Measurements from ENCODE around the gene STAT6.
A peak's percentile ranks its signal among the peaks of the same experiment; 100 is the strongest.

The STAT6 gene

DNA sequence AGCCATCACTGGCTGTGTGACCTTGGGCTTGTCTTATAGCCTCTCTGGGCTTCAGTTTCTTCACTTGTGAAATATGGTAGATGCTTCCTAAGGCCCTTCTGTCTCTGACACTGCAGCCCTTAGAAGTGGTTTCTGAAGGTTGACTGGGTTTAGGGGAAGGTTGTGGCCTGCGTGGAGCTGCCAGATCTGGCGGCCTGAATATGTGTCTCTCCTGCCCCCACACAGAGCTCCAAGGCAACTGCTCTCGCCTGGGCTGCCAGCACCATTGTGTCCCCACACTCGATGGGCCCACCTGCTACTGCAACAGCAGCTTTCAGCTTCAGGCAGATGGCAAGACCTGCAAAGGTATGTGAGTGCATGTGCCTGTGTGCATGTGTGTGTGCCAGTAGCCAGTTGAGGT is 32.3 kb upstream of the STAT6 start:
- DNase-seq = no peak

DNA sequence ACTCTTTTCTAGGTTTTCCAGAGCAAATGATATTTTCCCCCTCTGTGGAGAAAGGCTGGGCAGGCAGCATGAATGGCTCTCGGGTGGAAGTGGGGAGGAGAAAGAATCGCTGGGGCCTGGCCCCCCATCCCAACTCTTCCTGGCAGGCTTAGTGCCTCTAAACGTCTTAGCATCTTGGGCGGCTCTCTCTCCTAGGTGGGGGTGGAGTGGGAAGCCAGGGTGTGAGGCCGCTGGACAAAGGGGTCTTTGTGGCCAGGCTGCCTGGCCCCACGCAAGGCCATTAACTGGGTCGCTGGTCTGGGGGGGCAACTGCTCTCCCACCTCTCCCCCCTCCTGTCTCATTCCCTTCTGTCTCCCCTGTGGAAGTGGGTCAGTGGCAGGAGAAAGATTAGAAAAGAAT is 31.6 kb upstream of the STAT6 start:
- no peak for DNase-seq

DNA sequence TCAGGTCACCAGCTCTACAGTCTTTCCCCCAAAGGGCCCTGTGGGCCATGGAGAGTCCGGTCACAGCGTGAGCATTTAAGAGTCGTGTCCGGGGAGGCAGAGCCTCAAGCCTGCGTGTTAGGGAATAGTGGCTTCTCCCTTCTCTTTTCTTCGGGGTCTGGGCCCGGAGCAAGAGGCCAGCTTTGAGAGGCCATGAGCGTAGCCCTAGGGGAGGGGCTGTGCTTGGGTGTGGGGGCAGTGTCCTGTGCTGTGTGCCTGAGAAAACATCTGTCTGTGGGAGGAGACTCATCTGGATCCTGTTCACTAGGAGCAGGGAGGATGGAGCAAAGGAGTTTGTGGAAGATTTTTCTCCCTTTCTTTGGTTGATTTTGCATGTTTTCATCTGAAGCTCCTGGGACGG is 31.0 kb upstream of the STAT6 start:
- DNase-seq = no peak

DNA sequence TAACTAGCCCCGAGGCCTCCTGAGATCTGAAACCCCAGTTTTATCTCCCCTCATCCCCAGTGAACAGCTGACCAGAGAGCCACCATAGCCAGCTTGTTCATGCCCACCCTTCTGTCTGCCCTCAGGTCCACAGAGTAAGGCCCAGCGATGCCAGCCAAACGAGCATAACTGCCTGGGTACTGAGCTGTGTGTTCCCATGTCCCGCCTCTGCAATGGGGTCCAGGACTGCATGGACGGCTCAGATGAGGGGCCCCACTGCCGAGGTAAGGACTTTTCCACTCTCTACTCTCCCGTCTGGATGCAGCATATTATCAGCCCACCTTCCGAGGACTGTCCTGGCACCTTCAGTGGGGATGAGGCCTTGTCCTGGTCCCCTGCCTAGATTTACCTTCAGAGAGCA is 30.1 kb upstream of the STAT6 start:
- no peak for DNase-seq

DNA sequence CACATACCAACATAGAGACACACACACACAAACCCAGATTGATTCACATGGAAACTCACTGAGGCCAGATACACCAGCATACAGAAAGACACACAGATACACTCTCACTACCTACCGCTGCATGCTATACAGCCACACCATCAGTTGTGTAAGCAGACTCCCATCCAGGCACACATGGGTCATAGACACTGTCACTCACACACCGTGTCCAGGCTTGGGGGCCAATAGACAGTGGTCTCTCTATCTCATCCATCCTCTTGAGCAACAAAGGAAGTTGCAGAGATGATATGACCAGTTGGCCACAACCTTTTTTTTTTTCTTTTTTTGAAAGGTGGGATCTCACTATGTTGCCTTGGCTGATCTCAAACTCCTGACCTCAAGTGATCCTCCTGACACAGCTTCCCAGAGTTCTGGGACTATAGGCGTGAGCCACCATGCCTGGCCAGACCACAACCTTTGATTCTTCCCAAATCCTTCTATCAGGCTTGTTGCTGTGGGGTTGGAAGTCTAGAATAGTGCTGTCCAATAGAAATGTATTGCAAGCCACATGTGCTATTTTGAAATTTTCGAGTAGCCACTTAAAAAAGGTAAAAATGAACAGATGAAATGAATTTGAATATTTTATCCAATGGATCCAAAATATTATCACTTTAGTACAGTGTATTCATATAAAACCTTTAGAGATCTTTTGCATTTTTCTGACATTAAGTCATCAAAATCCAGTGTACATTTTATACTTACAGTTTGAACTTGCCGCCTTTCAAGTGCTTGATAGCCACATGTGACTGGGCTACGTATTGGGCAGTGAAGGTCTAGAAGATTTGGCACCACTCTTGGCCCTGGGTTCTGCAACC is 28.9 kb upstream of the STAT6 start:
- no peak for DNase-seq

DNA sequence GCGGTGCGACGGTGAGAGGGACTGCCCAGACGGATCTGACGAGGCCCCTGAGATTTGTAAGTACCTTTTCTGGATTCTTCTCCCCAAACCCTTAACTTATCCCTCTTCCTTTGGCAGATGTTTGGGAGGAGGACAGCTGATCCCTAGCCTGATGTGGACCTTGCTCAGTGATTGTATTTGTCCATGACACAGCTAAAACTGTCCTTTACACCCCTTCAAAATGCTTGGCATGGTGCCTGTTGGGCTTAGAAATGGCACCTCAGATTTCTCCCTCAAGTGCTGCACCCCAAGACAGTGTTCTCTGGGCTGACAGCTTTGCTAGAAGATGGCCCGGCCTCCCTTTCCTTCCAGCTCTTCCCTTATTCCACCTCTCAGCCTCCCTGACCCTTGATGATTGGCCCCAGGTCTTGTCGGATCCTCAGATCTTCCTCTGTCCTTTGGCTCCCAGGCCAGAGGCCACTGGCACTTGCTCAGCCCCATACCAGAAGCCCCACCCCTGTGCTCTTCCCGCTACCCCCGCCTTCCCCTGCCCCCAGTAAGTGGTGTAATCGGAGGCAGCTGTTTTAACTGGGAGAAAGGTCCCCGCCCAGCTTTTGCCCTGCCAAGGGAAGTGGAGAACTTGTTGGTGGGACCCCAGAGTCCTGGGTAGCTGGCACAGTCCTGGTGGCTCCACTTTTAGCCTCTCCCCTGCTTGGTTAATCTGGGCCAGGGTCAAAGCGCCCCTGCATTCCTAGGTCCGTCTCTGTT is 27.5 kb upstream of the STAT6 start:
- DNase-seq = no peak

DNA sequence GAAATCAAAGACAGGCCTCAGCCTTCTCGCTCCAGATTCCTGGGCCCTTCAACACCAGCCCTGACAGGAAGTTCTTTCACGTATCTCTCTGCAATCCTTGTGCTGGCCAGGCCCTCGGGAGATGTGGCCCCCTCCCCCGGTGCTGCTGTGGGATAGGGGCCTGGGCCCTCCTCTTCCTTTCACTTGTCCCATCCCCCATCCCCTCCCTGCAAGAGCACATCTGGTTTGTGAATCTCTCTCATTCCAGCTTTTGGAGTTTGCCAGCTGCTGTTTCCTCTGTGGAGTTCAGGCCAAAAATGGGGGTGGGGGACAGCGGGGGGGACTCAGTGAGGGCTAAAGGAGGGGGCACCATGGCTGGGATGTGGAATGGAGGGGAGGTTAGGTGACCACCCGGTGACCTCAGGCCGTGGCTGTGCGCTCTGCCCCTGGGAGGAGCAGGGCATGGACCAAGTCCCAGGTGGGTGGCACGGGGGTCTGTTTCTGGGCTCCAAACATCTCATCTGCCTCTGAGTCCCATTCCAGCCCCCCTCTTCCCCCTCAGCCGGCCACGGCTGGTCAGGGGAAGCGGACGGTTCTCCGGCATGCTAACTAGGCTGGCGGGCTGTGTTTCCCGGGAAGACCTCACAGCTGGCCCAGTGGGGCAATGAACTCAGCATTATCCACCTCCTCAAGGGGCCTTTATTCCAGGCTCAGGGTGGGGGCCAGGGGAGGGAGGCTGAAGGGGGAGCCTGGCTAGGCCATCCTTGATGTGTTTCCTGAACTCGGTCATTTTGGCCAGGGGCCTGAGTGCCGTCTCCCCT is 24.6 kb upstream of the STAT6 start:
- no peak for DNase-seq

DNA sequence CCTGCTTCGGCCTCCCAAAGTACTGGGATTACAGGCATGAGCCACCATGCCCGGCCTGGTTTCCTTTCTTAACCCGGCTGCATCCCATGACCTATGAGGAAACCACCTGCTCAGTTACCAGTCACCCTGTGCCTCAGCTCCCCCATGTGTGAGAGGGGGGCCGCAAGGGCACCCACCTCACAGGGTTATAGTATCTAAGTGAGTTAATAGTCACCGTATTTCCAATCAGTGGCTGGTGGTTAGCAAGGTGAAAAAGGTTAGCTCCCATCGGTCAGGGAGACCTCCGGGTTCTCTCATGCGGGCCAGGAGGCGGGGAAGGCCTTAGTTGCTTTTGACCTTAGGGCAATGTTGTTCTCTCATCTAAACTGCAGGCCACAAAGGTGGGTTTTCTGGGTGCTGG is 23.8 kb upstream of the STAT6 start:
- DNase-seq = no peak

DNA sequence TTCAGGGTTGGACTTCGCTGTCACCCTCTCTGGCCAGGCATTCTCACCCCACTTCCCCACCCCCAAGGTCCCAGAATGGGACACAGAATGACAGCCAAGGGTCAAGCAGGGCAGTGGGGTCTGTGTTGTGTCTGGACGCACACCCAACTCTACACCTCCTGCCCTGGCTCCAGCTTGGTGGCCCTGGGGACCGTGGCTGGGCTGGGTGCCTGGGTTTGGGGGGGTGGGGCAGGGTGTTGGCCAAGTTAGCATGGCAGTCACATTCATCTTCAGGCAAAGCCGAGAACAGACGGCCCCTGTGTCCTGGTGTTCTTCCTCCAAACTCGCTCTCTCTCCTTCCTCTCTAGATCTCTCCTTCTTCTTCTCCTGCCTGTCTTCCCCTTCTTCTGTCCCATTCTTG is 22.8 kb upstream of the STAT6 start:
- DNase-seq = no peak

DNA sequence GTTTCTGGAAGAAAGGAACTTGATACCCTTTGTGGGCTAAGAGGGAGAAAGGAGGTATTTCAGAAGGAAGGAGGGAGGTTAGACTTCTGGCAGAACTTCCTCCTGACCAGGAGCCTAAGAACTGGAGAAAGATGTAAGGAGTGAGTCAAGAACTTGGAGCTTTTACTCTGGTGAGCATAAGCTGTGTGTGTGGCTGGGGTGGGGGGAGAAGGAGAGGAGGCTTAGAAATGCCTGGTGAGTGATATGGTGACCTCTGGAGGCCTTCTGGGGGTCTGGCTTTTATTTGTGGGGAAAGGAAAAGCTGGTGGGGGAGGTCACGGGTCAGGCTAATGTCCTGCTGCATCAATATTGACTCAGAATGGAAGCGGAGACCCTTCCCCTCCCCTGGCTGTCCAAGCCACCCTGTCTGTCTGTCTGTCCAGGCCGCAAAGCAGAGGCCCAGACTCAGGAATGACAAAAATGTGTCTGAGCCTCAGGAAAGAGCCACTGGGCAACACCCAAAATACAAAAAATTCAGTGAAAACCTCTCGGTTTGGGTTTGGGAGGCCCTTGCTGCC is 21.9 kb upstream of the STAT6 start:
- DNase-seq = no peak

DNA sequence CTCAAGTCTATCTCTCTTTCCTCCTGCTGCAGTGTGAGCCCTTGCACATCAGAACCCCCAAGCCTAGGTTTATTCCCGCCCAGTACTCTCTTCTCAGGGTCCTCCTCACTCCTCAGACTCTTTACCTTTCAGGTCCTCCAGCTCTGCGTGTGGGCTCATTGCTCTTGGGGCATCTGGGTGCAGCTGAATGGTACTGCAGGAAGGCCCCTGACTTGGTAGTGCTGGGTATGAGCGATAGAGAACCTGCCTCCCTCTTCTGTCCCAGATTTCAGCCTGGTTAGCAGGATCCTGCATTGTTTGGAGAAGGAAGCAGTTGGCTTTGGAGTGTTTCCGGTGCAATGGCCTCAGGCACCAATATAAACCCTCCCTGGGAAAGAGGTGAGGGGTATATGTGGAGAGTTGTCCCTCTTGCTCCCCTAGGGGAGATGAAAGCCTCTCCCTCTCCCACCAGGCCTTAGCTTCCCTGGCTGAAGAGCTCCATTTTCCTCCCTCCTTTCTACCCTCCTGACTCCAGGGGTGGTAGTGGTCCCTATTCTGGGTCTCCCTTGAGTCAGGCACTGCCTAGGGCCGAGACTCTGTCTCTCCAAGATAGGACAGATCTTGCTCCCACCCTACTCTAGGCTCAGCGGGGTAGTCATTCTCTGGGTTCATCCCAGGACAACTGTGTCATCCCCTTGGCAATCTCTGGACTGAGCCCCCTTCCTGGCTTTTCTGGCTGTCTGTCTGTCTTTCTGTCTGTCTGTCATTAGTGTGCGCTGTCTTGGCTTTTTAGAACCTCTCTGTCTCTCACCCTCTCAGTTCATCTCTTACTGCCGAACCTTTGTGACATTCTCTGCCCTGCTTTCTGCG is 21.0 kb upstream of the STAT6 start:
- DNase-seq = no peak

DNA sequence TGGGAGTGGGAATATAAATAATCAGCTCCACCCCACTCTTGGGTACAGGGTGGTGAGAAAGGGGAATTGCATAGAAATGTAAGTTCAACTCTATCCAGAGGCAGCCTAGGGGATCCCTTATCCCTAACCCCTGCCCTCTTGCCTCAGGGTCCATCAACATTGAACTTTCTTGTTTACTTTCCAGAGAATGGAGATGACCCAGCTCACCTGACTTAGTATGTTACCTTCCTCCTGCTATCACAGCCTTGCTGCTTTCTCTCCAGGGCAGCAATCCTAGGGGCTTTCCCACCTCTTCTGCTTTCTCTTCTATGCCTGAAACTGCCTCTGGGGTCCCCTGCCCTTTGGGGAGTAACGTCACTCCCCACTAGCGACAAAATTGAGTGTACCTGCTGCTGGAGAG is 19.8 kb upstream of the STAT6 start:
- DNase-seq = no peak

DNA sequence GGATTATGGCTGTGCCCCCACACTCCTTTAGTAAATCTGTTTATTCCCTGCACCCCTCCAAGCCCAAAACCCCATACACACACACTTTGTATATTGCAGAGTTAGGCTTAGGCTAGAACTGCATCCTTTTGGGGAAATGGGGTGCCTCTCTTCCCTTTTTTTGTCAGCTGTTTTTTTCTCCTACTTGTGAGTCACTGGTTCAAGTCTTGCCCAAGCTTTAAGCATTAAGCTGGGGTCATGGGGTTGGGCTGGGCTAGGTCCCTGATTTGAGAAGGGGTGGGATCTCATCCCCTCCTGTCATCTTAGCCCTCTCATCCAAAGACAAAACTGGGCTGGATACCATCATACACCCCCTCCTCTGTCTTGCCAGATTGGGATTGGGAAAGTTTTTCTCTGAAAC is 18.7 kb upstream of the STAT6 start:
- DNase-seq = no peak

DNA sequence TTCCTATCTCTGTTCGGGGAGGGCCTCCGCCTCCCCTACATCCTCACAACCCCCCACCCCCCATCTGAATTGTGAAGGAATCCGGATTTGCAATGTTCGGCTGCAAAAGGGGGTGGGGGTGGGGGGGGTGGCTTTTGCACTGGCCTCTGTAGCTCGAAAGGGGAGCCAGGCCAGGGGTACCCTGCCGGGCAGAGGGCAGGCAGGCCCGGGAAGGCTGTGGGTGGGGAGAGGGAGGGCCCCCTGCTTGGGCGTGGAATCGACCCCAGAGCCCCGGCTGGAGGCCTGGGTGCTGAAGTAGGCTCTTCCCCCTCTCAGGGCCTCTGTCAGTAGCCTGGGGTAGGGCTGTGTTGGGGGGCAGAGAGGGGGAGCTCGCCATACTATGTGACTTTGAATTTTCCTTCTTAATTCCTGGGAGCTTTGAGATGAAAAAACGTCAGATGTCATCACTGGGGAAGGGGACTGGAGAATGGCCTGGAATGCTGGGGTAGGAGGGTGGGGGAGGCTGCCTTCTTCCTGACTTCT is 18.2 kb upstream of the STAT6 start:
- no peak for DNase-seq

DNA sequence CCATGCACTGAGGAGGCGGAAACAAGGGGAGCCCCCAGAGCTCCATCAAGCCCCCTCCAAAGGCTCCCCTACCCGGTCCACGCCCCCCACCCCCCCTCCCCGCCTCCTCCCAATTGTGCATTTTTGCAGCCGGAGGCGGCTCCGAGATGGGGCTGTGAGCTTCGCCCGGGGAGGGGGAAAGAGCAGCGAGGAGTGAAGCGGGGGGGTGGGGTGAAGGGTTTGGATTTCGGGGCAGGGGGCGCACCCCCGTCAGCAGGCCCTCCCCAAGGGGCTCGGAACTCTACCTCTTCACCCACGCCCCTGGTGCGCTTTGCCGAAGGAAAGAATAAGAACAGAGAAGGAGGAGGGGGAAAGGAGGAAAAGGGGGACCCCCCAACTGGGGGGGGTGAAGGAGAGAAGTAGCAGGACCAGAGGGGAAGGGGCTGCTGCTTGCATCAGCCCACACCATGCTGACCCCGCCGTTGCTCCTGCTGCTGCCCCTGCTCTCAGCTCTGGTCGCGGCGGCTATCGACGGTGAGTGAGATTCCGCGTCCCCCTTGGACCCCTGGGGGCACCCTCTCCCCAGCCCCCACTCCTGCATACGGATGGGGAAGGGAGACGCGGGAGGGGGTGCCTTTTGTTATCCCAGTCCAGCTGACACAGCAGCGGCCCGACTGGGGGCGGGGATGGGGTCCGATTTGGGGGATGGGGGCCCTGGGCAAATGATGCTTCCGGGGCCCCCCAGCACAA is 17.5 kb upstream of the STAT6 start:
- DNase-seq = no peak

DNA sequence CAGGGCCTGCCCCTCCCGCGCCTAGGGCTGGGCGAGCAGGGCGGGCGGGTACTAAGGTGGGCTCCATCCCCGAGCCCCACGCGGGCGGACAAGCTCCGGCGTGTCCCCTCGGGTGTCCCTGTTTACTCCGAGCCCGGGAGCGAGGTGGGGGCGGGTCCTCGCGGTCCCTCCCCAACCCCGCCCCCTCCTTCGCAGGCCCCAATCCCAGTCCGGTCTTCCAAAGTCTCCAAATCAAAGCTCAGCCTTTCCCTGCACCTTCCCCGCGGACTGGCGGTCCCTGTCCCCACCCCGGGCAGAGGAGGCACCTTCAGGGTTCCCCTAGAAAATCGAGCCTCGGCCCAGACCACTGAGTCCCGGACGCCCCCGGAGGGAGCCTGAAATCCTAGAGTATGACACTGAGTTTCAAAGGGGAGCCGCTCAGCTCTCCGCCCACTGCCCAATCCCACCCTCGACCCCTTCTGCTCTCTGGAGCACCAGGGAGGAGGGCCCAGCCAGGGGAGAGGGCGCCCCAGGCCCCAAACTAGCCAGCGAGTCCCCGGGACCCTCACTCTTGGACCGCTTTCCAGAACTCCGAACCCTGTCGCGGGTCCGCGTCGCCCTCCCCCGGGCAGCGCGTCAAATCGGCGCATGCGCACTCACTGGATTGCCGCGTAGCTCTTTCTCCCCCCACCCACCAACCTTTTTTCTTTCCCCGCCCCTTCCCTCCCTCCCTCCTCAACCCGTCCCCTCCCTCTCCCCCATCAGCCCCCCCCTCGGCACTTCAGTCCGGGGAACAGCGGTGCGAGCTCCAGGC is 16.8 kb upstream of the STAT6 start, which contains the start of gene LRP1:
TSS of gene LRP1 (plus strand) at position 758 of the 793 bp plus-strand sequence. CDS start 482 bp downstream, outside the sequence.
- DNase-seq = peak; percentile 86

DNA sequence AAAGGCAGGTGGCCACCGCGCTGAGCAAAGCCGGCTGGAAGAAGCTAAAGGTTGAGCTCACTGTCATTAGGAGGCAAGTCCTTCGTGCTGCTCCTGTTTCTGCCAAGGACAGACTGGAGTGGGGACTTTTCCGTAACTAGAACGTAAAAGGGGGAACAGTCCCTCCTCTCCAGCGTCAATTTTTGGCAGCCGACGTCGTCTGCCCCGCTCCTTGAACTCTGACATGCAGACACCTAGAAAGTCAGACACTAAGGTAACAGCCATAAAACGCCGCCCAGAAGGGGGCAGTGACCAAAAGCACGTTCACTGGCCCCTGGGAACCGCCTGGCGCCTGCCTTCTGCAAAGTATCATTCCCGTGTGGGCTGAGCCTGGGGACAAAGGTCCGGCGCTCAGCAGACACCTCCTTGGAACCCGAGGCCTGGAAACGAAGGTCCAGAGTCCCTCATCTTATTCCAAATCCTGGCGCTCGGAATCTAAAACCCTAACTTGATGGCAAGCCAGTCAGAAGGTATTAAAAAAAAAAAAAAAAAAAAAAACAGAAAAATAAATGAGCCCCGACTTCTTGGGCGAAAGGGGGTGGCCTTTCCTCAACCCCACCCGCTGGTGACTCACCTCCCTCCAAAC is 16.1 kb upstream of the STAT6 start:
- DNase-seq = no peak

DNA sequence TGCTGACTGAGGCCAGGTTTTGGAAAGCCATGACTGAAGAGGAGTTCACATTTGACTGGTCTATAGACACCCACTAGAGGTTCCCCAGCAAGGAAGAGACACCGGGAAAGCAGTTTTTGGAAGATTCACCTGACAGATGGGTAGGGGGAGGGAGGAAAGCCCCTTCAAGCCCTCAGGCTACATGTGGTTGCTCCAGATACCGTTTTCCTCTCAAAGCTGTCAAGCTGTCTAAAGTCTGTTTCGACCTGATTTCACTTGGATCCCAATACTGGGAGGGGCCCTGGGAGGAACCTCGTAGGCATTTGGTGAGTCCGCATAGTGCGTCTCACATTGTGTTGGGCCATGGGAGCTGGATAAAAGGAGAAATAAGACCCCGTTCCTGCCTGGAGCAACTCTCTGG is 15.4 kb upstream of the STAT6 start:
- peak; percentile 27 for DNase-seq

DNA sequence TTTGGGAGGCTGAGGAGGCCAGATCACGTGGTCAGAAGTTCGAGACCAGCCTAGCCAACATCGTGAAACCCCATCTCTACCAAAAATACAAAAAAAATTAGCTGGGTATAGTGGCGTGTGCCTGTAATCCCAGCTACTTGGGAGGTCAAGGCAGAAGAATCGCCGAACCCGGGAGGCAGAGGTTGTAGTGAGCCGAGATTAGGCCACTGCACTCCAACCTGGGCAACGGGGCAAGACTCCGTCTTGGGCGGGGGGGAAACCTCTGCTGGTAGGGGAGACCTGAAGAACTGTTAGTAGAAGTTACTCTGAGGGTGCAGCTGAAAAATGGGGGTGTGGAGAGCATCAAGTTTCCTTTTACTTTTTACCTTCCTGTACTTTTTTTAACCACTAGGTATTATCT is 14.9 kb upstream of the STAT6 start:
- DNase-seq = no peak
